ENCODE measurements around the gene MFF.

Gene MFF

GRCh38 chr2:227402959-227403358 is 77.9 kb downstream of the MFF start:
- no peak overlapping the region for H3K27ac ChIP-seq
- DNase-seq (ENCODE audit: low read depth, low spot score), result peak; percentile 61

GRCh38 chr2:227404585-227405271 is 79.7 kb downstream of the MFF start:
- H3K27ac ChIP-seq, result no peak overlapping the region
- no peak for DNase-seq (ENCODE audit: low read depth, low spot score)

GRCh38 chr2:227406177-227407031 is 81.4 kb downstream of the MFF start:
- peak overlapping the region; percentile 75 for H3K27ac ChIP-seq
- DNase-seq (ENCODE audit: low read depth, low spot score), result peak; percentile 80
